GM19238 (cell line): ENCODE data around the gene OSER1.

Source experiments
- DNase-seq: peaks from one replicate; pipeline ENCODE4 v3.0.0; 2011; ENCODE audit warnings: low spot score; ENCODE audit not compliant: insufficient read length

Gene OSER1

GRCh38 chr20:44180814-44181213 lies 29.8 kb downstream of the OSER1 start:
- DNase-seq = no peak

GRCh38 chr20:44176833-44177534 lies 33.6 kb downstream of the OSER1 start:
- no peak for DNase-seq

GRCh38 chr20:44174996-44175765 lies 35.4 kb downstream of the OSER1 start:
- no peak for DNase-seq

- no peak for DNase-seq
Observed at GRCh38 chr20:44173846-44174245, 36.7 kb downstream of the OSER1 start.

GRCh38 chr20:44173116-44173515 lies 37.5 kb downstream of the OSER1 start:
- no peak for DNase-seq

- DNase-seq = no peak
Observed at GRCh38 chr20:44172572-44172950, 38.0 kb downstream of the OSER1 start.

- DNase-seq = no peak
Observed at GRCh38 chr20:44171775-44172571, 38.6 kb downstream of the OSER1 start.

GRCh38 chr20:44170816-44171410 lies 39.7 kb downstream of the OSER1 start:
- DNase-seq = no peak

GRCh38 chr20:44167736-44168135 lies 42.8 kb downstream of the OSER1 start:
- no peak for DNase-seq

- no peak for DNase-seq
Observed at GRCh38 chr20:44166477-44166876, 44.1 kb downstream of the OSER1 start.

GRCh38 chr20:44166008-44166407 lies 44.6 kb downstream of the OSER1 start:
- no peak for DNase-seq

- no peak for DNase-seq
Observed at GRCh38 chr20:44160133-44160532, 50.4 kb downstream of the OSER1 start.

GRCh38 chr20:44159711-44160110 lies 50.9 kb downstream of the OSER1 start:
- DNase-seq = no peak

- no peak for DNase-seq
Observed at GRCh38 chr20:44159125-44159524, 51.4 kb downstream of the OSER1 start.

GRCh38 chr20:44157061-44157460 lies 53.5 kb downstream of the OSER1 start:
- DNase-seq = no peak

- DNase-seq = no peak
Observed at GRCh38 chr20:44154521-44155001, 56.0 kb downstream of the OSER1 start.

- DNase-seq = no peak
Observed at GRCh38 chr20:44153636-44154043, 56.9 kb downstream of the OSER1 start.

- no peak for DNase-seq
Observed at GRCh38 chr20:44151621-44152416, 58.8 kb downstream of the OSER1 start.

GRCh38 chr20:44146272-44146671 lies 64.3 kb downstream of the OSER1 start:
- DNase-seq = no peak
